Measurements from ENCODE around the gene RAB10. TPM values are rescaled to one million over a fixed set of nuclear protein-coding genes. Genes with fewer than 3 reads are reported as not detected.

RAB10 gene
- total RNA-seq, 4 donors from 2014 or later: 61.9 to 95.6 (median 85.1) TPM

DNA sequence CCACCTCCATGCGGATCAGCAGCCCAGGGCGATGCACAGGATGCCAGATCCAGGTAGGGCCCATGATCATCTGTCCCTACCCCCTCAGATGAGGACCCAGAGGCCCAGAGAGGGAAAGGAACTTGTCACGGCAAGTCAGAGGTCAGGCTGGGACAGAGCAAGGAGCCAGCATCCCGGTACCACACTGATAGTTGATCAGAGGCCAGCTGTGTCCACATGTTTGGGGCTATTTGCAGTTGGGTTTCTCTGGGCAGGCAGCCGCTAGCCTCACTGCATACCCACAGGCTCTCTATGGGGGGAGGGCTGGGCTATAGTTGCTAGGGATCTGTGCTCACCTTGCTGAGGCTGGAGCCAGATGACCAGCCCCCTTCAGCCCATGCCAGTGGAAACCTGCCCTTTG lies 148.6 kb downstream of the RAB10 start:
- Histone ChIP-seq H3K9me3 (no peaks in the 10 kb centered on the region), H3K27ac (no peak overlapping the region), H3K27me3 (no peaks in the 10 kb centered on the region), H3K4me3 (no peak overlapping the region), H3K36me3 (no peaks in the 10 kb centered on the region), H3K4me1 (peaks cover 0 to 10% (median 1%) of the 10 kb centered on the region in 4 donors)
- TF ChIP-seq POLR2A (IDR thresholded peaks at IDR 0.05): no peak
- TF ChIP-seq, protein P1, sequence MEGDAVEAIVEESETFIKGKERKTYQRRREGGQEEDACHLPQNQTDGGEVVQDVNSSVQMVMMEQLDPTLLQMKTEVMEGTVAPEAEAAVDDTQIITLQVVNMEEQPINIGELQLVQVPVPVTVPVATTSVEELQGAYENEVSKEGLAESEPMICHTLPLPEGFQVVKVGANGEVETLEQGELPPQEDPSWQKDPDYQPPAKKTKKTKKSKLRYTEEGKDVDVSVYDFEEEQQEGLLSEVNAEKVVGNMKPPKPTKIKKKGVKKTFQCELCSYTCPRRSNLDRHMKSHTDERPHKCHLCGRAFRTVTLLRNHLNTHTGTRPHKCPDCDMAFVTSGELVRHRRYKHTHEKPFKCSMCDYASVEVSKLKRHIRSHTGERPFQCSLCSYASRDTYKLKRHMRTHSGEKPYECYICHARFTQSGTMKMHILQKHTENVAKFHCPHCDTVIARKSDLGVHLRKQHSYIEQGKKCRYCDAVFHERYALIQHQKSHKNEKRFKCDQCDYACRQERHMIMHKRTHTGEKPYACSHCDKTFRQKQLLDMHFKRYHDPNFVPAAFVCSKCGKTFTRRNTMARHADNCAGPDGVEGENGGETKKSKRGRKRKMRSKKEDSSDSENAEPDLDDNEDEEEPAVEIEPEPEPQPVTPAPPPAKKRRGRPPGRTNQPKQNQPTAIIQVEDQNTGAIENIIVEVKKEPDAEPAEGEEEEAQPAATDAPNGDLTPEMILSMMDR (IDR thresholded peaks at IDR 0.05): no peak
- DNase-seq: no peak

DNA sequence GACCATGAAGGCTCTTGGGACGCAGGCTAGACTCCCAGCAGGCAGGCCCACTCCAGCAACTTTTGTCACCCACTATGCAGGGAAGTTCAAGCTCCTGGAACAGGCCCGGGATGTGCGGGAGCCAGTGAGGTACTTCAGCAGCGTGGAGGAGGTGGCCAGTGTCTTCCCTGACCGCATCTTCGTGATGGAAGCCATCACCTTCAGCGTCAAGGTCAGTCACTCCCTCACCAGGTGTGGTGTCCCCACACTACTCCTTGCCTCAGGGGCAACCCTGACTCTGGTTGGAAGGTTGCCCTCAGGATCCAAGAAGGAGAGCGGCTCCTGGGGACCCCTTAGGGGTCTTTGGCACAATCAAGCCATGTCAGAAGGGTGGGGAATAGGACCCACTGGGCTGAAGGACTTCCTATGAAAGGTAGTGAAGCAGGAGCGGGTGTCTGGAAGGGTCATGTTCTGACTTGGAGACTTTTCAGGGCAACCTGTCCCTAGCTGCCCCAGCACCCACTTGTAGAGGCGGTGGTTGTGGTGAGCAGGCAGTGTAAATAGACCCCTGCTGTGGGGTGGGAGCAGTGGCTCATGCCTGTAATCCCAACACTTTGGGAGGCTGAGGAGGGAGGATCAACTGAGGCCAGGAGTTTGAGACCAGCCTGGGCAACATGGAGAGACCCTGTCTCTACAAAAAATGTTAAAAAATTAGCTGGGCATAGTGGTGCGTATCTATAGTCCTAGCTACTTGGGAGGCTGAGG lies 149.2 kb downstream of the RAB10 start:
- H3K27ac ChIP-seq: no peak overlapping the region
- H3K4me3 ChIP-seq: no peak overlapping the region
- H3K4me1 ChIP-seq: peaks cover 0 to 10% (median 1%) of the 10 kb centered on the region in 4 donors
- H3K27me3 ChIP-seq: no peaks in the 10 kb centered on the region
- no peaks in the 10 kb centered on the region for H3K9me3 ChIP-seq
- H3K36me3 ChIP-seq: no peaks in the 10 kb centered on the region
- TF ChIP-seq POLR2A (IDR thresholded peaks at IDR 0.05): no peak
- TF ChIP-seq, protein P1 (IDR thresholded peaks at IDR 0.05): no peak
- DNase-seq: no peak

DNA sequence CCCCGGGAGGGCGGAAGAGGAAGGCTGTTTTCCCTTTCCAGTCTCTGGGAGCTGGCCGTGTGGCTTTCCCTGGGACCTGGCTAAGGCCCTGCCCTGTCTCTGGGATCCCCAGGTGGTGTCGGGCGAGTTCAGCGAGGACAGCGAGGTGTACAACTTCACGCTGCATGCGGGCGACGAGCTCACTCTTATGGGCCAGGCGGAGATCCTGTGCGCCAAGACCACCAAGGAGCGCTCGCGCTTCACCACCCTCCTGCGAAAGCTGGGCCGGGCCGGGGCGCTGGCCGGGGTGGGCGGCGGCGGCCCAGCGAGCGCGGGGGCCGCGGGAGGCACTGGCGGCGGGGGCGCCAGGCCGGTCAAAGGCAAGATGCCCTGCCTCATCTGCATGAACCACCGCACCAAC lies 150.2 kb downstream of the RAB10 start:
- TF ChIP-seq POLR2A (IDR thresholded peaks at IDR 0.05): no peak
- TF ChIP-seq, protein P1 (IDR thresholded peaks at IDR 0.05): no peak
- Histone ChIP-seq H3K9me3 (no peaks in the 10 kb centered on the region), H3K4me3 (peak overlapping the region; percentile 58 to 73 (median 67)), H3K27ac (peak overlapping the region in 2 of 4 donors; percentile 35 to 58), H3K27me3 (no peaks in the 10 kb centered on the region), H3K4me1 (peaks cover 0 to 10% (median under 1%) of the 10 kb centered on the region in 4 donors), H3K36me3 (no peaks in the 10 kb centered on the region)
- peak in 1 of 3 donors; percentile 47 for DNase-seq

DNA sequence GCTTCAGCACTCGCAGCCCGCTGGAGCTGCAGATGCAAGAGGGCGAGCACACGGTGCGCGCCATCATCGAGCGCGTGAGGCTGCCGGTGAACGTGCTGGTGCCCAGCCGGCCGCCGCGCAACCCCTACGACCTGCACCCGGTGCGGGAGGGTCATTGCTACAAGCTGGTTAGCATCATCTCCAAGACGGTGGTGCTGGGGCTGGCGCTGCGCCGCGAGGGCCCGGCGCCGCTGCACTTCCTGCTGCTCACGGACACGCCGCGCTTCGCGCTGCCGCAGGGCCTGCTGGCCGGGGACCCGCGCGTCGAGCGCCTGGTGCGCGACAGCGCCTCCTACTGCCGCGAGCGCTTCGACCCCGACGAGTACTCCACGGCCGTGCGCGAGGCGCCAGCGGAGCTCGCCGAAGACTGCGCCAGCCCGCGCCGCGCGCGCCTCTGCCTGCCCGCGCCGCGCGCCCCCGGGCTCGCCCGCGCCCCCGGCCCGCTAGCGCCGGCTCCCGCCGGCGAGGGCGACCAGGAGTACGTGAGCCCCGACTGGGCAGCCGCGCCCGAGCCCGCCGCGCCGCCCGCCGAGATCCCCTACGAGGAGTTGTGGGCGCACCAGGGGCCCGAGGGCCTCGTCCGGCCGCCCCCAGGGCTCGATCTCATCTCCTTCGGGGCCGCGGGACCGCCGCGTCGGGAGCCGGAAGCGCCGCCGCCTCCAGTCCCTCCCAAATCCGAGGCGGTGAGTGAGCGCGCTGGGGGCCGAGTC lies 150.8 kb downstream of the RAB10 start:
- H3K4me1 ChIP-seq: peaks cover 0 to 10% (median 0%) of the 10 kb centered on the region in 4 donors
- no peaks in the 10 kb centered on the region for H3K9me3 ChIP-seq
- peak overlapping the region; percentile 58 to 73 (median 67) for H3K4me3 ChIP-seq
- no peaks in the 10 kb centered on the region for H3K36me3 ChIP-seq
- H3K27ac ChIP-seq: peak overlapping the region; percentile 35 to 60 (median 52)
- H3K27me3 ChIP-seq: no peaks in the 10 kb centered on the region
- DNase-seq: peak; percentile 71 to 93 (median 90)
- TF ChIP-seq, protein P1 (IDR thresholded peaks at IDR 0.05): peak; percentile 23 to 91 (median 64)
- no peak for TF ChIP-seq POLR2A (IDR thresholded peaks at IDR 0.05)

DNA sequence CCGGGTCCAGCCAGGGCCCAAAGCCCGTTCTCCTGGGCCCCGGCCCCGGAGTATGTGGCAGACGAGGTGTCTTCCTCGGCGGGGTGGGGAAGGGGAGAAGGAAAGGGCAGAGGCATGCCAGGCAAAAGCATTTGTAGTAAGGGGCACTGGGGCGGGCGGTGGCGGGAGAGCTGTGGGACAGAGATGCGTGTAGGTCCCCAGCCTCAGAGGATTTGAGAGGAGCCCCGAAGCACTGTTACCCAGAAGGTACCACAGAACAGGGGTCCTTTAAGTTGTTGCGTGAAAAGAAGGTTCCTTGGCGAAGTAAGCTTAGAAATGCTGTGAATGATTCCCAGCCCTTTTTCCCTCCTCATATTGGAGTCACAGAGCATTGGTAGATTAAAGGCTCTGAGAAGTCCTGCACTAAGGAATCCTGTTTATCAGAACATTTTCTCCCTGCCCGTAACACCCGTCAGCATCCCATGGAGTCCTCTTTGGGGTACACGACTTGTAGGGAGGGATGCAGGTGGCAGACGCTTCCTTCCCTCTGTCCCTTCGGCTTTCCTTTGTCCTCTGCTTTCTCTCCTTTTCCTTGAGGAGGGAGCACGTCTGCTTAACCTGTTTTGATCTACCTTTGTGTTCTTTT lies 151.5 kb downstream of the RAB10 start:
- no peak for TF ChIP-seq POLR2A (IDR thresholded peaks at IDR 0.05)
- TF ChIP-seq, protein P1 (IDR thresholded peaks at IDR 0.05): no peak
- Histone ChIP-seq H3K9me3 (no peaks in the 10 kb centered on the region), H3K36me3 (peaks cover 0 to 3% (median 0%) of the 10 kb centered on the region in 3 donors), H3K4me1 (peaks cover 0 to 10% (median 0%) of the 10 kb centered on the region in 4 donors), H3K27me3 (no peaks in the 10 kb centered on the region), H3K4me3 (peak overlapping the region; percentile 58 to 73 (median 67)), H3K27ac (peak overlapping the region; percentile 35 to 60 (median 52))
- DNase-seq: no peak

Data from Peyer's patch (tissue), 4 donors.